Measurements from ENCODE around the gene CCND2. TPM values are rescaled to one million over a fixed set of nuclear protein-coding genes. Genes with fewer than 3 reads are reported as not detected.

Gene CCND2
- total and polyA plus RNA-seq, 2 of the 4 experiments (the other 2 are of a cell fraction), result 1.1 to 2.3 TPM

- peak overlapping the region; percentile 53 for H2AK9ac ChIP-seq (replicated peaks; ENCODE audit: low read depth, low read length, poor library complexity)
- no CpG with 5 or more reads among the region's 15 CpGs for WGBS, 2 experiments (ENCODE audit: extremely low coverage in 2 of 2, insufficient read length in 1 of 2)
- H3K4me1 ChIP-seq (ENCODE audit: control insufficient read depth, insufficient read depth, low read length), result no peaks in the 10 kb centered on the region
- in situ Hi-C loops (cut with MboI; ENCODE audit: low sequenced_read_pairs), result no loop called here
- no peak overlapping the region for H2AK5ac ChIP-seq (ENCODE audit: low read depth, low read length)
- ChIA-PET POLR2A (ENCODE audit: unreplicated experiment) (no interaction called here), CTCF (no interaction called here)
- no peak overlapping the region for H2BK5ac ChIP-seq (ENCODE audit: low read depth, low read length, poor library complexity, severe bottlenecking)
- H3K4ac ChIP-seq (ENCODE audit: low read depth, low read length), result no peak overlapping the region
- no peak for ATAC-seq (ENCODE audit: low read depth)
- intact Hi-C loops (cut with micrococcal nuclease), result no loop called here
- no peaks in the 10 kb centered on the region; the same call in 1 of the 2 replicates for H3K36me3 ChIP-seq (ENCODE audit: control insufficient read depth, insufficient read depth, low read length)
- H2BK15ac ChIP-seq (ENCODE audit: low read depth, low read length), result no peak overlapping the region
- no peaks in the 10 kb centered on the region for H3K9me1 ChIP-seq (ENCODE audit: insufficient read depth, low read length)
- no peaks in the 10 kb centered on the region for H3K79me1 ChIP-seq (ENCODE audit: low read depth in 1 of 2, low read length in 2 of 2)
- no peak overlapping the region for H3K9ac ChIP-seq (ENCODE audit: low read depth, low read length)
- H3K56ac ChIP-seq (ENCODE audit: extremely low read depth, insufficient read depth, low read length), result no peak overlapping the region
- no TSS peak for BruUV-seq (replicated peaks)
- peaks cover 10% of the 10 kb centered on the region for H3K27me3 ChIP-seq (ENCODE audit: control insufficient read depth, insufficient read depth, low read length)
- no peak overlapping the region for H3K18ac ChIP-seq (ENCODE audit: low read depth, low read length)
- TF ChIP-seq CHD1 (IDR thresholded peaks at IDR 0.05; ENCODE audit: low read depth, low read length) (no peak), RFX5 (IDR thresholded peaks at IDR 0.05; ENCODE audit: low read depth, low read length) (no peak), RAD21 (IDR thresholded peaks at IDR 0.05; ENCODE audit: low read length) (no peak), MAZ (IDR thresholded peaks at IDR 0.05; ENCODE audit: borderline replicate concordance, low read depth, low read length) (no peak), MAFK (IDR thresholded peaks at IDR 0.05; ENCODE audit: low read depth, low read length) (no peak), MXI1 (IDR thresholded peaks at IDR 0.05; ENCODE audit: borderline replicate concordance, low read depth, low read length) (no peak)
- TF ChIP-seq, protein P1, sequence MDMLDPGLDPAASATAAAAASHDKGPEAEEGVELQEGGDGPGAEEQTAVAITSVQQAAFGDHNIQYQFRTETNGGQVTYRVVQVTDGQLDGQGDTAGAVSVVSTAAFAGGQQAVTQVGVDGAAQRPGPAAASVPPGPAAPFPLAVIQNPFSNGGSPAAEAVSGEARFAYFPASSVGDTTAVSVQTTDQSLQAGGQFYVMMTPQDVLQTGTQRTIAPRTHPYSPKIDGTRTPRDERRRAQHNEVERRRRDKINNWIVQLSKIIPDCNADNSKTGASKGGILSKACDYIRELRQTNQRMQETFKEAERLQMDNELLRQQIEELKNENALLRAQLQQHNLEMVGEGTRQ (IDR thresholded peaks at IDR 0.05; ENCODE audit: low read depth, low read length), result no peak
- DNase-seq, result no peak
- no peak overlapping the region for H3K4me2 ChIP-seq (ENCODE audit: low read depth, low read length)
- H4K20me1 ChIP-seq (ENCODE audit: insufficient read depth, low read length), result no peaks in the 10 kb centered on the region
- no peak overlapping the region for H3K23ac ChIP-seq (ENCODE audit: low read depth, low read length)
- no peak overlapping the region for H4K5ac ChIP-seq (ENCODE audit: low read depth, low read length)
- no peak overlapping the region for H2BK120ac ChIP-seq (ENCODE audit: low read depth, low read length)
- no peak overlapping the region for H3K27ac ChIP-seq (ENCODE audit: insufficient read depth, low read length)
- no peak overlapping the region for H3K4me3 ChIP-seq (ENCODE audit: insufficient read depth, low read depth, low read length)
- dilution Hi-C loops (cut with HindIII; ENCODE audit: low sequenced_read_pairs, unreplicated experiment), result no loop called here
- H4K91ac ChIP-seq (ENCODE audit: insufficient read depth, low read depth, low read length), result no peak overlapping the region
- peak overlapping the region; percentile 32 for H2AFZ ChIP-seq (replicated peaks; ENCODE audit: low read length, poor library complexity)
- H3K14ac ChIP-seq (replicated peaks; ENCODE audit: low read depth, low read length), result no peak overlapping the region
- no peak overlapping the region for H4K8ac ChIP-seq (ENCODE audit: low read depth in 2 of 2, low read length in 2 of 2)
- no peak overlapping the region for H2BK20ac ChIP-seq (ENCODE audit: low read depth, low read length)
- no peaks in the 10 kb centered on the region for H3K9me3 ChIP-seq (ENCODE audit: control insufficient read depth, insufficient read depth, low read length)
Observed at GRCh38 chr12:4280351-4281163, 7.0 kb downstream of the CCND2 start.

All from IMR-90 (cell line).